ENCODE measurements around the gene PLEKHG5.
"Not testable (repeated sequence)": the region's sequence is repeated elsewhere in the genome, so short reads cannot be mapped to it uniquely, and the experiment has no call there.

The PLEKHG5 gene

DNA sequence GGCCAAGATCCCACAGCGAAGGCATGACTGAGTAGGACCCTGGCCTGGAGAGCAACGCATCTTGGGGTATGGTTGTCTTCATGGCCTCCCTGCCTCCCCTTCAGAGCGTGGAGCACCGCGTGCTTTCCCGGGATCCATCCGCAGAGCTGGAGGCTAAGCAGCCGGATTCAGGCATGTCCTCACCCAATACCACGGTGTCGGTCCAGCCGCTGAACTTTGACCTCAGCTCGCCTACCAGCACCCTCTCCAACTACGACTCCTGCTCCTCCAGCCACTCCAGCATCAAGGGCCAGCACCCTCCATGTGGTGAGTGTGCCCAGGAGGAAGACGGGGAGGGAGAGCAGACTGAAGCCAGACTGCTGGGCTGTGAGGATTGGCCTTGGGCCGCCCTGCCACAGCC, 47.1 kb downstream of the PLEKHG5 start:
- no peak for DNase-seq

DNA sequence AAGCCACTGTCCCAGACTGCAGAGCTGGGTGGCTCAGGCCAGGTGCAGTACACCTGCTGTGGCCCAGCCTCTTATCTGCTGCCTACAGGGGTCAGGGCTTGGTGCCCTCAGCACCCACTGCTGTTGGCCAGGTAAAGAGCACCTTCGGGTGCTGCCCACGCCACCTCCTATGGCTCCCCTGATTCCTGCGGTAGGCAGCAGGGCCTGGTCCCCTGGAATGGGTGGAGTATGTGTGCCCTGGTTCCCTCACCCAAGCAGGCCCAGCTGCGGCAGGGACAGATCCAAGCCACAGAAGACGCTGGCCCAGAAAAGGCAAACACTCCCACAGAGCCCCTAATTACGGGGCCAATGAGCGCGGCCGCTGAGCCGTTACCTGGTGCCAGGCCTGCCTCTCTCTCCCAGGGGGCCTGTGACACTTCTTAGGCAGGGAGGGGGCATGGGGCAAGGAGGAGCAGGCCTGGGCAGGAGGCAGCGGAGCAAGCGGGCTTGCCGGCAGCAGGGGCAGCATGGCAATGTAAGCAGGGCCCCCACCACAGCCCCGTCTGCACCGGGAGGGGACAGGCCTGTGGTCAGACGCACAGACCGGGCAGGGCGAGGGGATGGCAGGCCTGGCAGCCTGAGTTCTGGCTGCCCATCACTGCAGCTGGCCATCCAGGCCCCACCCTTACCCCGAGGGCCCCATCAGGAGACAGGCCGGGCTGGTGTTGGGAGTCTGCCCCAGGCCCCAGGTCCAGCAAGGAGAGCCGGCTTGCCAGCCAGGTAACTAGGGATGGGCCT, 47.9 kb downstream of the PLEKHG5 start:
- no peak for DNase-seq

DNA sequence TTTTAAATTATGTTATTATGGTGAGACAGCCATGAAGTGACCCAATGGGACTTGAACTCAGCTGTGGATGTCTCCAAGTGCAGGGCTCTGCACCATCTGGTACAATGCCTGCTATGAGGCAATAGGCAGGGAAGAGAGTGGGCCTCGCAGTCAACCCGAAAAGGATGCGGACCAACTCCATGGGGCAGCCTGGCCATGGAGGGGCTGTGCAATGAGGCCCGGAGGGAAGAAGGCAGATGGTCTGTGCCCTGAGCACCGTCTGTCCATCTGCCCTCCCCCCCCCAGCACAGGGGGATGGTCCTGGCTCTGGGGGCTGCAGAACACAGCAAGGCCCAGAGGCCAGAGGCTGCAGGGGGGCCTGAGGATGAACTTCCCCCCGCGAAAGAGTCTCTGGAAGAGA, 49.9 kb downstream of the PLEKHG5 start:
- no peak for DNase-seq

DNA sequence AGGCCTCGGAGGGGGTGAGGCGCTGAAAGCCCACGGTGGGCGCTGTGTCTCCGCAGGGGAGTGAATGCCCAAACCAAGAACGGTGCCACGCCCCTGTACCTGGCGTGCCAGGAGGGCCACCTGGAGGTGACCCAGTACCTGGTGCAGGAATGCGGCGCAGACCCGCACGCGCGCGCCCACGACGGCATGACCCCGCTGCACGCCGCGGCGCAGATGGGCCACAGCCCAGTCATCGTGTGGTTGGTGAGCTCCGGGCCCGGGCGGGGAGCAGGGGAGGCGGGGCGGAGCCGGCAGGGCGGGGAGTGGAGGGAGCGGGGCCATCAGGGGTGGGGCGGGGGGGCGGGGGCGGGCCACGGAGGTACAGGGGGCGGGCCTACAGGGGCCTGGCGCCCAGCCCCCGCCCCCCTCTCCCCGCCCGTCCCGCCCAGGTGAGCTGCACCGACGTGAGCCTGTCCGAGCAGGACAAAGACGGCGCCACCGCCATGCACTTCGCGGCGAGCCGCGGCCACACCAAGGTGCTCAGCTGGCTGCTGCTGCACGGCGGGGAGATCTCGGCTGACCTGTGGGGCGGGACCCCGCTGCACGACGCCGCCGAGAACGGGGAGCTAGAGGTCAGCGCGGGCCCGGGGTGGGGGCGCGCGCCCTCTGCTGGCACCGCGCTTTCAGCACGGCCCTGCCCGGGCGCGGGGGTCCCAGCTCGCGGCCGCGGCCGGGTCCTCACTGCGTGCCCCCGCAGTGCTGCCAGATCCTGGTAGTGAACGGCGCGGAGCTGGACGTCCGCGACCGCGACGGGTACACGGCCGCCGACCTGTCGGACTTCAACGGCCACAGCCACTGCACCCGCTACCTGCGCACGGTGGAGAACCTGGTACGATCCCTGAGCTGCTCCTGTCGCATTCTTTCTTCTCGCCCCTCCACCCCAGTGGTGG, 51.0 kb downstream of the PLEKHG5 start:
- DNase-seq = no peak

GRCh38 chr1:6438047-6438525, 53.4 kb downstream of the PLEKHG5 start:
- DNase-seq = no peak

GRCh38 chr1:6437012-6437700, 54.3 kb downstream of the PLEKHG5 start:
- DNase-seq = not testable (repeated sequence)

DNA sequence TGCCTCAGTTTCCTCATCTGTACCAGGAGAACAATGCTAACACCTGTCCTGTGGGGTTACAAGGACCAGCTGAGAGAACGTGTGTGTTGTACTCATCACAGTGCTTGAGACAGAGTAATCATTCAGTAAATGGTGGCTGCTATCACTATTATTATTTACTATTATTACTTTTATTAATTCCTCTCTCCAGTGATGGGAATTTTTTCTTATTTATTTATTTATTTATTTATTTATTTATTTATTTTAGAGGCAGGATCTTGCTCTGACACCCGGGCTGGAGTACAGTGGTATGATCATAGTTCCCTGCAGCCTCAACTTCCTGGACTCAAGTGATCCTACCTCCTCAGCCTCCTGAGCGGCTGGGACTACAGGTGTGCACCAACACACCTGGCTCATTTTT, 55.2 kb downstream of the PLEKHG5 start:
- DNase-seq = not testable (repeated sequence)

DNA sequence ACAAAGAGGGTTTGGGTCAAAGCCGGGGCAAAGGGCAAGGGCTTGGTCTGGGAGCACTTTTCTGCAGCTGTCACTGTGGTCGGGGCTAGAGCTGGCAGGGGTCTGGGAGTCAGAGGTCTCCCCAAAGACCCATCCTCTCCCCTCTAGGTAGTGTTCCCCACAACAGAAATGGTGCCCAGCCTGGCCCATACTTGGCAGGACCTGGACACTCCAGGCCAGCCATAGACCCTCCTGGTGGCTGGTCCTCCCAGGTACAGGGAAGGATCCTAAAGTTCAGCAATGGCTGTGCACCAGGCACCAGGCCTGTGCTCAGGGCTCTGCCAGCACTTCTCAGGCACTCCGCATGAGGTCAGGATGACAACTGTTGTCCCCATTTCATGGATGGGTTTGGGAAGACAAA, 55.9 kb downstream of the PLEKHG5 start:
- no peak for DNase-seq

- no peak for DNase-seq
Observed at GRCh38 chr1:6435129-6435528, 56.3 kb downstream of the PLEKHG5 start.

DNA sequence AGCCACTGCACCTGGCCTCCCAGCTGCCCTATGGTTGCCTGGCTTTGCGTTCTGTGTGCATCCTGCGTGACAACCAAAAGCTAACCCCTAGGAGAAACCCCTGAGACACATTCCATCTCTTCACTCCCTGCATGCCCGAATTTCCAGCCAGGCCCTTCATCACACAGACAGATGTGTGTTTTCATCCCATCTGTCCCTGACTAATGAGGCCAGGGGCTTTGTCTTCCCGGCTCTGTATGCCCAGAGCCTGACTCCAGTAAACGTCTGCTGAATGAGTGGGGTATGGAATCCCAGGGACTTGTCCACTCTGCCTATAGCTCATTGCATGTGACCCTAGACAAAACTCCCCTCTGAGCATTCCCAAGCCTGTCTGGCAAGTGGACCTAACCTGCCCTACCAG, 57.3 kb downstream of the PLEKHG5 start:
- no peak for DNase-seq

- DNase-seq = not testable (repeated sequence)
Observed at GRCh38 chr1:6431645-6432579, 59.6 kb downstream of the PLEKHG5 start.

GRCh38 chr1:6429660-6430411, 61.6 kb downstream of the PLEKHG5 start:
- not testable (repeated sequence) for DNase-seq

DNA sequence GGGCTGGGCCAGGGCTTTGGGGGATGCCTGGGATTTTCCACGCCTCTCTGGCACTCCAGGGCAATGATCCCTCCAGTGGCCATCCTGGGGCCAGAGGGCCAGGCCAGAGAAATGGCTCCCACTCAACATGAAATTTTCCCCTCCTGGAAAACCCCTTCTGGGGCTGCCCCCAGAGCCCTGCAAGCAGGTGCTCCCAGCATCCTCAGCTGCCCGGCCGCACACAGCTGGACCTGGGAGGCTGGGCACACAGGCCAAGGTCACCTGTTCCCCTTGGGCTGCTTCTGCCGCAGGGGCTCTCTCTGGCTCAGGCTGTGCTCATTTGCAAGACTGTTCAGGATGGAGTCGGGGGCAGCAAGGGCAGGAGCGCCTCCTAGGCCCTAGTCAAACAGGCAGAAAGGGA, 63.0 kb downstream of the PLEKHG5 start:
- DNase-seq = not testable (repeated sequence)

GRCh38 chr1:6427441-6428390, 63.8 kb downstream of the PLEKHG5 start:
- DNase-seq = no peak

- DNase-seq = no peak
Observed at GRCh38 chr1:6426972-6427350, 64.5 kb downstream of the PLEKHG5 start.

DNA sequence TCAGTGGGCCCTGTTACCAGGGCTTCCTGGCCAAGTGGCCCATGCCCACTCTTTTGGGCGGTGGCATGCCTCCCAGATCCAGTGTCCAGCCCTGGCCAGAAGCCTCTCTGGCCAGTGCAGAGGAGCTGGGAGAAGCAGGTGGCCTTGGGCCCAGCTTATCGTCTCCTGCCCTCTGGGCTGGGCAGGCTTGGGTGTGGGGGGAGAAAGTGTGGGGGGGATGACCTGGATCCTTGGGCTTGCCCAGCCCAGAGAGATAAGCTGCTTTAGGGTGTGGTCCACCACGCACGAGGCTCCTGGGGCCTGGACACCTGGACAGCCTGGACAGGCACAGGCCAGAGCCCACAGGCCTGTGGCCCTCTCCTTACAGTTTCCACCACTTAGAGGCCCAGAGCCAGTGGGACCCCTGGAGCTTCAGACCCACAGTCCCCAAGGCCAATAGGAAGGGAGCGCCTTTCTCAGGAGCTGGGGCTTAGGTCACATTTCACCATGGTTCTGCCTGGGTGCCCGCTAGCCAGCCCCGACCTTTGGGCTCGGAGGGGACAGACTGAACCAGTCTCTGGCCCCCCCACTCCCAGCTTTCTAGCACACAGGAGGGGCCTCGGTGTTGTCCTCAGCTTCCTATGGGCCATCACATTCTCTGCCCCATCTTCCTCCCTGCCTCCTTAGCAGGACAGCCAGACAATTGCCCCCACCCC, 65.0 kb downstream of the PLEKHG5 start:
- no peak for DNase-seq

DNA sequence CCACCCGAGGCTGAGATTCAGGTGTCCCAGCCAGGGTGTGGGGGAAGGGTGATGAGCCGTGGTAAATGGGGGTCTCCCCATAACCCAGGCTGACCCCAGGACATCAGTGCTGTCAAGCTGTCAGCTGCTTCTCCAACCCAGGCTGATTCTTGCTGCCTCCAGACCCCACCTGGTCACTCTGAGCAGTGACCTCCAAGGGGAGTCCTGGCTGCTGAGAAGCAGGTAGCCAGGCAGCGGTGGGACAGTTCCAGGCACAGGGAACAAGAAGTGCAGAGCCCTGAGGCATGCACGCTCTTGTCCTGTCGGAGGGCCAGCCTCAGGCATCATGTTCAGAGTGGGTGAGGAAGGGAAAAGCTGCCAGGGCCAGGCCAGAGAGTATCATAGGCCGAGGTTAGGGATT, 65.8 kb downstream of the PLEKHG5 start:
- DNase-seq = no peak

DNA sequence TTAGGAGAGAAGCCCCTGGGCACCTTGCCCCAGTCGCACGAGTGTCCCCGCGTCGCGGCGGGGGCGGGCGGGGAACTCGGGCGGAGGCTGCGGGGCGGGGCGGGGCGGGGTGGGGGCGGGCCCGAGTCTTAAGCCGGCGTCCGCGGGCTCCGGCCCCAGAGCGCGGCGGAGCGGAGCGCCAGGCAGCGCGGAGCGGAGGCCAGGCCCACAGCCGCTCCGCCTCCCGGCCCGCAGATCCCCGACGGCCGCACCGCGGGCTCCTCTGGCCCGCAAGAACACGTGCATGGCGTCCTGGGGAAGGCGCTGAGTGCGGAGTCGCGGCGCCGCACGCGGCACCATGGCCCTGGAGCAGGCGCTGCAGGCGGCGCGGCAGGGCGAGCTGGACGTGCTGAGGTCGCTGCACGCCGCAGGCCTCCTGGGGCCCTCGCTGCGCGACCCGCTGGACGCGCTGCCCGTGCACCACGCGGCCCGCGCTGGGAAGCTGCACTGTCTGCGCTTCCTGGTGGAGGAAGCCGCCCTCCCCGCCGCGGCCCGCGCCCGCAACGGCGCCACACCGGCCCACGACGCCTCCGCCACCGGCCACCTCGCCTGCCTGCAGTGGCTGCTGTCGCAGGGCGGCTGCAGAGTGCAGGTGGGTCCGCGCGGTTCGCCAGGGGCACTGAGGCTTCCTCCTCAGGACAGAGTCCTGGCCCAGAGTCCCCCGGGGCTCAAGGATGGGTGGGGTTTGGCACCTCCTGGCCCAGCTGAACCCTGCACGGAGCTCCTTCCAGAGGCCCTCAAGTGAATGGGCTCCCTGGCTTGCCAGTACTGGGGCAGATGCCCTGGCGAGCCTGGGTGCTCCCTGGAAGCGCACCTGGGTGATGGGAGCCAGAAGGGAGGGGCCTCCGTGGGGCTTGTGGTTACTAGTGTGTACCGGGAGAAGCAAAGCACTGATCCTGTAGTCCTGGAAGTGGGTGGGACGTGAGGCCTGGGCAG, 66.6 kb downstream of the PLEKHG5 start, which contains the start of gene ESPN:
Gene ESPN, plus strand, starts transcription at position 158 of the 975 bp plus-strand sequence. Its CDS starts 180 bp downstream, at position 338.
- no peak for DNase-seq

Data from GF-D8 (cell line).